Mucosa of descending colon (tissue), 3 donors: ENCODE data around the gene RAP1A. TPM values are rescaled to one million over a fixed set of nuclear protein-coding genes. Genes with fewer than 3 reads are reported as not detected.

Experiments used
- ATAC-seq: fragments of 200-7000 bp; cut with Tn5 transposase; one replicate; pipeline ENCODE4 v1.9.1; 2020; ENCODE audit warnings: mild to moderate bottlenecking, moderate library complexity
- DNase-seq, 3 donors: peaks; one replicate each; pipeline ENCODE4 v3.0.0-alpha.2; 2020
- H3K36me3 ChIP-seq: fragments of 200-600 bp; one replicate; pipeline ENCODE4 v1.8.0; 2021; ENCODE audit warnings: low read depth, mild to moderate bottlenecking
- H3K4me1 ChIP-seq: fragments of 200-600 bp; one replicate; pipeline ENCODE4 v1.8.0; 2021; ENCODE audit warnings: low read depth, mild to moderate bottlenecking
- H3K4me3 ChIP-seq: fragments of 200-600 bp; one replicate; pipeline ENCODE4 v1.8.0; 2021; ENCODE audit warnings: mild to moderate bottlenecking
- H3K9me3 ChIP-seq: fragments of 200-600 bp; one replicate; pipeline ENCODE4 v1.8.0; 2021; ENCODE audit warnings: mild to moderate bottlenecking
- CTCF ChIP-seq: fragments of 200-600 bp; IDR thresholded peaks from one replicate; pipeline ENCODE4 v1.8.0; 2022; ENCODE audit warnings: antibody characterized with exemption, mild to moderate bottlenecking
- intact Hi-C, 2 donors: fragments of 100-400 bp; cut with DNase I in 1 of 2; cut with micrococcal nuclease in 1 of 2; formaldehyde crosslinking; loops; one replicate each; pipeline versions ENCODE4 v1.11.0 to v1.11.1; 2022; cut with DNase I, micrococcal nuclease
- total RNA-seq, 3 donors: library from RNA; stranded (reverse); fragmentation: NEBNext Ultra II Directional in 2 of 3; extraction: Animal tissue kit (Norgen Biotek cat#: 25700) in 2 of 3; gene quantifications; one replicate each; pipeline versions ENCODE4 v1.2.1 to v1.2.4, GENCODE V29; 2021 to 2023
- donor health status: DM: no; HTN: no; CAD: no; lungs with moderate emphysema.
- donor health status: DM: no; HTN: no; CAD: no.
- donor health status: DM: no; HTN: yes; CAD: no.

Gene RAP1A
- total RNA-seq, 3 donors from 2014 or later, result 84.4 to 272 (median 95.4) TPM

GRCh38 chr1:111720977-111721786 is 101.6 kb downstream of the RAP1A start:
- TF ChIP-seq CTCF, result no peak
- Histone ChIP-seq H3K4me1 (peaks cover 2% of the 10 kb centered on the region), H3K4me3 (no peak overlapping the region), H3K36me3 (no peaks in the 10 kb centered on the region), H3K9me3 (no peaks in the 10 kb centered on the region)
- ATAC-seq (no peak), DNase-seq (no peak)
- intact Hi-C loops, result no loop called here

DNA sequence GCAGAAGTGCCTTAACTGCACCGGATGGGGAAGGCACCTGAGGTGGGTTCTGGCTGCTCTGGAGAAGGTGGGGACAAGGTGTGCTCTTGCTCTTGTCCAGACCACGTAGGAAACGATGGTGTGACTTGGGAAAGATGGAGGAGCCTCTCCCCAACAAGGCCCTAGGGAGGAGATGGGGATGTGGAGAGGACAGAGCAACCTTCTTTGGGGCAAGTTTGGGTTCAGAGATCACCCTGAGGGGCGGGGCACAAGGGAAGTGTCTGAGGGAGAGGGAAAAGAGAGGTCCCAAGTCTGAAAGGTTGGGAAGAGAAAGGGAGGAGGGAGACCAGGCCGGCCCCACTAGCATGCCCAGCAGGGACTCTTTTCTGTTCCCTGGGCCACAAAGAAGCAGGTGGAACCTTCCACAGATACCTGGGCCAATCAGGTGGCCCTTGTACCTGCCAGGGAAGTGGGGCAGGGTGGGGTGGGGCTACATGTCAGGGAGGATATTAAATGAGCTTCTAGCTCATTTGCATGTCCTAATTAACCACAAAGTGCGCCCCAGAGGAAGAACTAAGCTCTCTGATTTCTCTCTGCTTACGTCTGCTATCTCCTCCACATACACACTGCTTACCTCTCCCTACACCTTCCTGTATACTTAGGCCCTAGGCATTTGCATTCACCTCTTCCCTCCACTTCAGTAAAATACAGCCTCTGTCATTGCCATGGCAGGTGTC is 103.7 kb downstream of the RAP1A start:
- ATAC-seq (peak; percentile 42), DNase-seq (no peak)
- intact Hi-C loops, result no loop called here

DNA sequence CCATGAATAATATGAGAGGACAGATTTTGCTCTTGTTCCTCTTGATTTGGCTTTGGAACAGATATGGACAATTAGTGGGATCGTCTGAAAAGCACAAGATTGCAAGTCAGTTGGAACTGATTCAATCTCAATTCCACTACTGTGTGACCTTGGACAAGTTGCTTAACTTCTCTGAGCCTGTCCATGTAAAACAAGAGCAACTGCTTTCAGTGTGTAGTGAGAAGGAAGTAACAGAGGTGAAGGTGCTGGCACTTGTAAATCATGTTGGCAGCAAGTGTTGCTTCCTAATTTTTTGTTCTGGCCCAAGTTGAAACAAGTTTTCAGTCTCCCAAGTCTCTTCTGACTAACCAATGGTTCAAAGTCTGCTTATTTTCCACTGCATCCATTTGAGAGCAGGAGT is 104.3 kb downstream of the RAP1A start:
- no peak for TF ChIP-seq CTCF
- H3K4me1 ChIP-seq, result peaks cover 2% of the 10 kb centered on the region

More for the DNA sequence above, 103.7 kb downstream of the RAP1A start:
- no peak for TF ChIP-seq CTCF
- no peaks in the 10 kb centered on the region for H3K36me3 ChIP-seq
- H3K9me3 ChIP-seq, result no peaks in the 10 kb centered on the region
- peaks cover 2% of the 10 kb centered on the region for H3K4me1 ChIP-seq
- H3K4me3 ChIP-seq, result no peak overlapping the region

DNA sequence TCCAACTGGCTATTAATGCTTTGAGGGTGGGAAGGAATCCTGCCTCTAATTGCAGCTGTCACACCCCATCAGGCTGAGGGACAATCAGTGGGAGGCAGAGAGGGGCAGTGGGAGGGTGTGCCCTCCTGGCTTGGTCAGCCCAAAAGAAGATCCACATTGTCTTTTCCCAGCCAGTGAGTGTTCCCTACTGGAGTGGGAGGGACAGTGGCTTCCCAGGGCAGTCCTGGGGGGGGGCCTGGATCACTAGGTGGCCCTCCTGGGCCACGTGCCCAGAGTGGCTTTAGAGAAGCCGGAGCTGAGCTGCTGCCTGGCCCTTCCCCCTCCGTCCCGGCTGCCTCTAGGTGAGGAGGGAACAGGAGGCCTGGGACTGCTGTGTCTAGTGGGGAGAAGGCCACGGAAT is 105.6 kb downstream of the RAP1A start:
- no peak for ATAC-seq
- Histone ChIP-seq H3K4me1 (peaks cover 2% of the 10 kb centered on the region), H3K36me3 (no peaks in the 10 kb centered on the region), H3K4me3 (no peak overlapping the region), H3K9me3 (no peaks in the 10 kb centered on the region)
- DNase-seq, result no peak
- no peak for TF ChIP-seq CTCF
- intact Hi-C loops, result no loop called here

More for the DNA sequence above, 104.3 kb downstream of the RAP1A start:
- no peaks in the 10 kb centered on the region for H3K9me3 ChIP-seq
- no peak for DNase-seq
- no peaks in the 10 kb centered on the region for H3K36me3 ChIP-seq
- no peak for ATAC-seq
- no peak overlapping the region for H3K4me3 ChIP-seq
- intact Hi-C loops, result no loop called here

GRCh38 chr1:111727056-111727455 is 107.5 kb downstream of the RAP1A start:
- Histone ChIP-seq H3K4me3 (no peak overlapping the region), H3K9me3 (no peaks in the 10 kb centered on the region), H3K36me3 (no peaks in the 10 kb centered on the region), H3K4me1 (no peaks in the 10 kb centered on the region)
- intact Hi-C loops, result no loop called here
- ATAC-seq, result no peak
- TF ChIP-seq CTCF, result no peak
- no peak for DNase-seq
